T-cell (primary cell): Measurements from ENCODE around the gene ALKBH2. TPM values are rescaled to one million over a fixed set of nuclear protein-coding genes. Genes with fewer than 3 reads are reported as not detected.

ENCODE experiments used
- ATAC-seq, 4 experiments: fragments of 200-7000 bp in 3 of 4; fragments of 150-1000 bp in 1 of 4; cut with Tn5 transposase; replicated peaks in 1 of 4; 1 replicate in 3 of 4; 2 replicates in 1 of 4; pipeline ENCODE4 v1.10.0; 2021; ENCODE audit warnings: moderate library complexity in 3 of 4, mild to moderate bottlenecking in 2 of 4, moderate number of reproducible peaks in 1 of 4
- CTCF ChIA-PET, 2 donors: fragments of 300-600 bp; sonication (Branson Sonifier 250); formaldehyde crosslinking; loops; one replicate each; lab custom pipeline; 2022; ENCODE audit warnings: antibody characterized with exemption in 2 of 2; lab: Charles Lee
- POLR2A ChIA-PET, 2 donors: fragments of 300-600 bp; sonication (Branson Sonifier 250); formaldehyde crosslinking; loops; one replicate each; lab custom pipeline; 2022; ENCODE audit warnings: antibody characterized with exemption in 2 of 2; lab: Charles Lee
- DNase-seq, 35 experiments: peaks; one replicate each; pipeline versions ENCODE4 v3.0.0 to v3.0.0-alpha.2; 2013 to 2023
- H3K27ac ChIP-seq: one replicate; pipeline ENCODE4 v1.5.1; 2013; ENCODE audit warnings: low read length
- H3K27me3 ChIP-seq, 2 experiments: replicated peaks in 1 of 2; 1 replicate in 1 of 2; 2 replicates in 1 of 2; pipeline versions ENCODE4 v1.6.1 to v1.7.0; 2013; ENCODE audit warnings: low read length in 1 of 2, mixed read lengths in 1 of 2; ENCODE audit not compliant: control insufficient read depth in 2 of 2, insufficient read depth in 2 of 2; ENCODE audit errors: extremely low read depth in 1 of 2
- H3K36me3 ChIP-seq, 2 donors: 1 replicate in 1 of 2; 2 replicates in 1 of 2; pipeline versions ENCODE4 v1.6.1 to v1.7.0; 2013; ENCODE audit warnings: low read length in 1 of 2; ENCODE audit not compliant: control insufficient read depth in 2 of 2, insufficient read depth in 1 of 2; ENCODE audit errors: extremely low read depth in 1 of 2
- H3K4me1 ChIP-seq, 2 experiments: 1 replicate in 1 of 2; 2 replicates in 1 of 2; pipeline versions ENCODE4 v1.6.1 to v1.7.0; 2013; ENCODE audit warnings: low read length in 2 of 2, mixed read lengths in 1 of 2; ENCODE audit not compliant: insufficient read depth in 2 of 2, control insufficient read depth in 1 of 2; ENCODE audit errors: extremely low read depth in 1 of 2
- H3K4me3 ChIP-seq, 2 donors: 1 replicate in 1 of 2; 2 replicates in 1 of 2; pipeline versions ENCODE4 v1.5.1 to v1.7.0; 2013; ENCODE audit warnings: mild to moderate bottlenecking in 2 of 2, low read length in 1 of 2, moderate library complexity in 1 of 2; ENCODE audit not compliant: control insufficient read depth in 1 of 2; ENCODE audit errors: extremely low read depth in 1 of 2
- H3K9me3 ChIP-seq: 2 replicates; pipeline ENCODE4 v1.7.0; 2013
- H3K27ac Mint-ChIP-seq, 2 donors: one replicate each; pipeline ENCODE4 v1.8.0; 2020 to 2021; ENCODE audit warnings: mild to moderate bottlenecking in 2 of 2, mixed read lengths in 2 of 2
- H3K27me3 Mint-ChIP-seq, 2 donors: one replicate each; pipeline ENCODE4 v1.8.0; 2021 to 2022; ENCODE audit warnings: mixed read lengths in 2 of 2
- H3K36me3 Mint-ChIP-seq: one replicate; pipeline ENCODE4 v1.8.0; 2021; ENCODE audit warnings: mixed read lengths
- H3K4me1 Mint-ChIP-seq, 3 donors: one replicate each; pipeline ENCODE4 v1.8.0; 2020 to 2022; ENCODE audit warnings: mixed read lengths in 3 of 3, mild to moderate bottlenecking in 1 of 3
- H3K4me3 Mint-ChIP-seq, 3 donors: one replicate each; pipeline ENCODE4 v1.8.0; 2020 to 2022; ENCODE audit warnings: mild to moderate bottlenecking in 3 of 3, mixed read lengths in 3 of 3, moderate library complexity in 3 of 3
- H3K9me3 Mint-ChIP-seq, 3 donors: one replicate each; pipeline ENCODE4 v1.8.0; 2020 to 2022; ENCODE audit warnings: mixed read lengths in 3 of 3
- WGBS: methylation state at CpG from one replicate; pipeline ENCODE4 v1.1.5; 2013; ENCODE audit warnings: missing lambda C conversion rate; ENCODE audit not compliant: insufficient coverage; 5-methylcytosine and 5-hydroxymethylcytosine counted together
- total RNA-seq, 35 experiments: library from RNA in 6 of 35; stranded (reverse) in 6 of 35; fragments of 120-200 nt in 1 of 35; gene quantifications; one replicate each; pipeline versions ENCODE4 v1.2.1 to v1.2.4 and lab custom pipeline; 2013 to 2026

Gene ALKBH2
- total RNA-seq, 5 donors from 2014 or later (not counting 1 experiment from before 2014, with no cell fraction given) = 7.9 to 24.6 (median 19.3) TPM

DNA sequence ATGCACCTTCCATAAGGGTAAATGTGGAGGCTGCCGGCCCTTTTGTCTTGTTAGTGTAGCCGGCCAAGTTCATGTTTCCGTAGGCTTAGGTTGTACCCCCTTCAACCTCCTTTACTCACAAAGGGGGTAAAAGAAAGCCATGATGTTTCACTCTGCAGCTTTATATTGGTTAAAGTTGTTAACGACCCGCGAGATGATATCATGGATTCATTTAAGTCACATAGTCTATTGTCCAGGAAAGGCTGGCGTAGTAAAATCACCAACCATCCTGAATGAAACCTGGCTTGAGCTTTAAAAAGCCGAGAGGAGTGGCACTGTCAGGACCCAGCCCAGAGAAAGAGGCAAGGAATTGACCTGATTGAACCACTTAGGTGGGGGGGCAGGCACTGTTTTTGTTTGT, 5.4 kb upstream of the ALKBH2 start:
- no peaks in the 10 kb centered on the region for H3K9me3 ChIP-seq
- ChIA-PET CTCF (interaction anchor here (0.6 to 1.1 kb wide), 2 partner anchors 8 to 216 kb away, joined by 3 read pairs; no protein-coding TSS in a partner anchor), POLR2A (interaction anchor here in 1 of 2 donors (0.6 kb wide), 1 partner anchor 64 kb away, joined by 3 read pairs; no protein-coding TSS in a partner anchor)
- DNase-seq = no peak
- Mint-ChIP-seq H3K9me3 (no peaks in the 10 kb centered on the region), H3K27ac (peak overlapping the region; percentile 85 to 89), H3K4me1 (peaks cover 30 to 33% (median 32%) of the 10 kb centered on the region in 3 donors), H3K36me3 (peaks cover 21% of the 10 kb centered on the region), H3K27me3 (no peaks in the 10 kb centered on the region), H3K4me3 (peak overlapping the region; percentile 83 to 86 (median 85))
- peak overlapping the region; percentile 53 for H3K27ac ChIP-seq
- peak in 1 of 4 experiments; percentile 6 for ATAC-seq
- H3K27me3 ChIP-seq = no peaks in the 10 kb centered on the region
- peaks cover 4 to 36% of the 10 kb centered on the region in 2 experiments for H3K4me1 ChIP-seq
- WGBS = 38% methylated on average over 2 of the region's 8 CpGs
- H3K36me3 ChIP-seq = peaks cover 3 to 10% of the 10 kb centered on the region in 2 donors
- peak overlapping the region; percentile 74 to 85 for H3K4me3 ChIP-seq

DNA sequence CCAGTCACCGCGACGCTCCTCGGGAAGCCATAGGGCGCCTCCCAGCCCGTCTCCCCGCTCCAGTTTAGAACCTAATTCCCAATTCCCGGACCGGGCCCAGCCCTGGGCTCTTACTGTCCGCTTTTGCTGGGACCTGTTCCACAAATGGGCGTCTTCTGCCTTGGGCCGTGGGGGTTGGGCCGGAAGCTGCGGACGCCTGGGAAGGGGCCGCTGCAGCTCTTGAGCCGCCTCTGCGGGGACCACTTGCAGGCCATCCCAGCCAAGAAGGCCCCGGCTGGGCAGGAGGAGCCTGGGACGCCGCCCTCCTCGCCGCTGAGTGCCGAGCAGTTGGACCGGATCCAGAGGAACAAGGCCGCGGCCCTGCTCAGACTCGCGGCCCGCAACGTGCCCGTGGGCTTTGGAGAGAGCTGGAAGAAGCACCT, 4.9 kb upstream of the ALKBH2 start:
- peak overlapping the region; percentile 74 to 85 for H3K4me3 ChIP-seq
- WGBS = 0% methylated on average over 30 of the region's 32 CpGs
- CTCF ChIA-PET = interaction anchor here in 1 of 2 donors (1.1 kb wide), 1 partner anchor 7 kb away, joined by 3 read pairs; no protein-coding TSS in a partner anchor

DNA sequence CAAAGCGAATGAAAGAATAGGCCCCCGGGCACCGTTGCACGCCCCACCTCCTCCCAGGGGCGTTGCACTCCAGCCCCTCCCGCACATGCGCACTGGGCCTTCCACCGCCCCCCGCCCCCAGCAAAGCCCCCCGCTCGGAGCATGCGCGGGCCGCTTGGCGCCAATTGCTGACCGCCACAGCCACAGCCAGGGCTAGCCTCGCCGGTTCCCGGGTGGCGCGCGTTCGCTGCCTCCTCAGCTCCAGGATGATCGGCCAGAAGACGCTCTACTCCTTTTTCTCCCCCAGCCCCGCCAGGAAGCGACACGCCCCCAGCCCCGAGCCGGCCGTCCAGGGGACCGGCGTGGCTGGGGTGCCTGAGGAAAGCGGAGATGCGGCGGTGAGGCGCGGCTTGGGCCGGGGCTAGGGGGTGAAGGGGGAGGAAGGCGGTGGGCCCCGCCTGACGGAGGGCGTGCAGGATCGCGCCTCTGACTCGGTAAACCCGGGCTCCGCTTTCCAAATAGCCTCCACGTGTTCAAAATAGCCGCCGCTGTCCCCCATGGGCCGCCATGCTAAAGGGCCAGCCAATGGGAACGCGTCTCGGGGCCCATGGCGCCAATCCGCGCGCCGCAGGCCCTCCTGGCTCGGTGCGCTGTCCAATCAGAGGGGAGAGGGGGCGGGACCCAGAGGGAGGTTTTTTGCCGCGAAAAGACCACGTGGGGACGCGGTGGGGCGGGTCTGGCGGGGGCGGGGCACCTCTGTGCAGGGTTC, 4.3 kb upstream of the ALKBH2 start, which contains the start of gene UNG:
TSS of gene UNG (plus strand) at position 163 of the 748 bp plus-strand sequence. CDS start at position 246, 83 bp downstream.
- Mint-ChIP-seq H3K4me3 (peak within 1 kb of the TSS; percentile 83 to 86 (median 85)), H3K4me1 (peaks cover 40 to 43% (median 43%) of the 10 kb centered on the region in 3 donors), H3K9me3 (no peaks in the 10 kb centered on the region), H3K36me3 (peaks cover 16% of the 10 kb centered on the region), H3K27me3 (no peaks in the 10 kb centered on the region), H3K27ac (peak within 1 kb of the TSS; percentile 85 to 89)
- peaks cover 7 to 46% of the 10 kb centered on the region in 2 experiments for H3K4me1 ChIP-seq
- no peaks in the 10 kb centered on the region for H3K27me3 ChIP-seq
- H3K4me3 ChIP-seq = peak within 1 kb of the TSS; percentile 74 to 85
- peak within 1 kb of the TSS; percentile 53 for H3K27ac ChIP-seq
- no peaks in the 10 kb centered on the region for H3K9me3 ChIP-seq
- ATAC-seq (peak; percentile 90 to 94 (median 91)), DNase-seq (peak; percentile 91 to 98 (median 96))
- peaks cover 3% of the 10 kb centered on the region in 2 donors for H3K36me3 ChIP-seq
- POLR2A ChIA-PET = interaction anchor here in 1 of 2 donors (0.6 kb wide), 1 partner anchor 58 kb away, joined by 4 read pairs; no protein-coding TSS in a partner anchor
- 1% methylated on average over 60 of the region's 71 CpGs for WGBS
- CTCF ChIA-PET = no interaction called here

More for the DNA sequence above, 4.9 kb upstream of the ALKBH2 start:
- no peaks in the 10 kb centered on the region for H3K9me3 Mint-ChIP-seq
- H3K36me3 Mint-ChIP-seq = peaks cover 18% of the 10 kb centered on the region
- peak overlapping the region; percentile 53 for H3K27ac ChIP-seq
- H3K4me1 Mint-ChIP-seq = peaks cover 34 to 38% (median 37%) of the 10 kb centered on the region in 3 donors
- POLR2A ChIA-PET = no interaction called here
- ATAC-seq (peak; percentile 19 to 48 (median 46)), DNase-seq (peak in 12 of 35 experiments; percentile 4 to 41 (median 18))
- H3K27me3 Mint-ChIP-seq = no peaks in the 10 kb centered on the region
- H3K27ac Mint-ChIP-seq = peak overlapping the region; percentile 85 to 89
- H3K4me1 ChIP-seq = peaks cover 4 to 40% of the 10 kb centered on the region in 2 experiments
- H3K27me3 ChIP-seq = no peaks in the 10 kb centered on the region
- H3K4me3 Mint-ChIP-seq = peak overlapping the region; percentile 83 to 86 (median 85)
- no peaks in the 10 kb centered on the region for H3K9me3 ChIP-seq
- peaks cover 3 to 6% of the 10 kb centered on the region in 2 donors for H3K36me3 ChIP-seq

DNA sequence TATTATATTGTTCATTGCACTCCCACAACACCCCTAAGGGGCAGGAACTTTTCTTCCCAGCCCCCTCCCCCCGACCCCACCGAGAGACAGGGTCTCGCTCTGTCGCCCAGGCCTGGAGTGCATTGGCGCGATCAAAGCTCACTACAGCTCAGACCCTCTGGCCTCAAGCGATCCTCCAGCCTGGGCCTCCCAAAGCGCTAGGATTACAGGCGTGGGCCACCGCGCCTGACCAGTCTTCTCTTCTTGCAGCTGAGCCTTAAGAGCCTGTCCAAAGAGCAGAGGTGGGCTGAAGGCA, 3.8 kb upstream of the ALKBH2 start:
- H3K36me3 ChIP-seq = peaks cover 0 to 3% of the 10 kb centered on the region in 2 donors
- POLR2A ChIA-PET = interaction anchor here in 1 of 2 donors (0.6 kb wide), 1 partner anchor 58 kb away, joined by 4 read pairs; no protein-coding TSS in a partner anchor
- H3K4me1 ChIP-seq = peaks cover 12 to 51% of the 10 kb centered on the region in 2 experiments
- H3K27me3 ChIP-seq = no peaks in the 10 kb centered on the region
- no peak overlapping the region for H3K4me3 ChIP-seq
- DNase-seq (no peak), ATAC-seq (no peak)
- CTCF ChIA-PET = no interaction called here
- no peaks in the 10 kb centered on the region for H3K27me3 Mint-ChIP-seq
- H3K36me3 Mint-ChIP-seq = peaks cover 12% of the 10 kb centered on the region
- H3K9me3 ChIP-seq = no peaks in the 10 kb centered on the region
- peak overlapping the region in 1 of 3 donors; percentile 86 for H3K4me3 Mint-ChIP-seq
- WGBS = 52% methylated on average over 9 of the region's 11 CpGs
- no peak overlapping the region for H3K27ac Mint-ChIP-seq
- no peaks in the 10 kb centered on the region for H3K9me3 Mint-ChIP-seq
- H3K27ac ChIP-seq = no peak overlapping the region
- H3K4me1 Mint-ChIP-seq = peaks cover 45 to 49% (median 48%) of the 10 kb centered on the region in 3 donors

DNA sequence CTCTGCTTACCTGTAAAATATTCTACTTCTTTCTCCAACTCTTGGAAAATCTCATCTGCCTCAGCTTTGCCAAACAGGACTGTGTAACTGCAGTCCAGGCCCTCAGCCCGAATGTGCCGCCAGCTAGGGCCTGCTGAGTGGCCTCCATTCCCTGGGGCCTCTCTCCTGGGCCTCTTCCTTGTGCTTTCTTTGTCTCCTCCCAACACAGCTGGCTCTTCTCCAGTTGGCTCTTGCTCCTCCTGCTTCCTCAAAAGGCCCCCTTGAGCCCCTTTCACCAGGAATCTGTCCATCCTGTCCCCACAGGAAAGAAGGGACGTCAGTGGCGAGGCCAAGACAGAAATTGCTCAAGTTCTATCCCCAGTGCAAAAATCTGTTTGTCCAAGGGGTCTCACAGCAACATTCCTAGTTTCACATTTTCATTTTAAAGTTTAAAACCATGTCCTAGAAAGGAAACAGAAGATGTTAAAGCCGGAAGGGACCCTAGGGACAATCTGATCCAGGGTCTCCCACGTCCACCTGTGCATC, 713 bp downstream of the ALKBH2 start:
- H3K4me3 Mint-ChIP-seq = peak overlapping the region; percentile 83 to 87 (median 83)
- no peaks in the 10 kb centered on the region for H3K9me3 Mint-ChIP-seq
- no peaks in the 10 kb centered on the region for H3K27me3 Mint-ChIP-seq
- H3K36me3 Mint-ChIP-seq = peaks cover 12% of the 10 kb centered on the region
- POLR2A ChIA-PET = interaction anchor here in 1 of 2 donors (0.7 kb wide), 2 partner anchors 16 to 452 kb away, joined by 3 to 4 read pairs; no protein-coding TSS in a partner anchor
- Histone ChIP-seq H3K36me3 (peaks cover 3 to 25% of the 10 kb centered on the region in 2 donors), H3K4me1 (peaks cover 8 to 38% of the 10 kb centered on the region in 2 experiments), H3K27me3 (no peaks in the 10 kb centered on the region), H3K4me3 (peak overlapping the region; percentile 79 to 80), H3K27ac (peak overlapping the region; percentile 74), H3K9me3 (no peaks in the 10 kb centered on the region)
- H3K4me1 Mint-ChIP-seq = peaks cover 29 to 32% (median 31%) of the 10 kb centered on the region in 3 donors
- no peak for DNase-seq
- peak overlapping the region; percentile 79 to 89 for H3K27ac Mint-ChIP-seq
- WGBS = 64% methylated on average over 5 of the region's 6 CpGs
- ATAC-seq = no peak
- CTCF ChIA-PET = interaction anchor here in 1 of 2 donors (0.6 to 1.8 kb wide), 7 partner anchors 19 to 530 kb away, joined by 3 to 8 read pairs (median 4); partner anchors contain the start of gene ISCU

DNA sequence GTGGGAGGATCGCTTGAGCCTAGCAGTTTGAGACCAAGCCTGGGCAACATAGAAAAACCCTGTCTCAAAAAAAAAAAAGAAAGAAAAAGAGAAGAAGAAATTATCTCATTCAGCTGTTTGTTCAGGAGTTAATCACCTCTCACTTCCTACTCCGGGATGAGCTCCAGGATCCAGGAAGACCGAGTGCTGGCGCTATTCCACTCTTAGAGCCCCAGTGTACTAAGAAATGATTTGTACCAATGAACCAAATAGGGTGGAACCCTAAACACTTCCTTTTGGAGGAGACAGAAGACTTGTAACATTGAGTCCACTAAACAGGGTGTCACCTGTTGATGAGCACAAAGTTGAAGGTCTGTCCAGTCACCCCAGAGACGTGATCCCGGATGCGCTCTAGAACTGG, 3.6 kb downstream of the ALKBH2 start:
- peaks cover 3 to 52% of the 10 kb centered on the region in 2 donors for H3K36me3 ChIP-seq
- ATAC-seq = no peak
- 98% methylated on average over 3 of the region's 7 CpGs for WGBS
- H3K27me3 Mint-ChIP-seq = no peaks in the 10 kb centered on the region
- no peak overlapping the region for H3K4me3 ChIP-seq
- POLR2A ChIA-PET = interaction anchor here (0.6 to 0.7 kb wide), 2 partner anchors 32 to 139 kb away, joined by 3 to 8 read pairs; no protein-coding TSS in a partner anchor
- no peaks in the 10 kb centered on the region for H3K9me3 Mint-ChIP-seq
- peaks cover 26% of the 10 kb centered on the region for H3K36me3 Mint-ChIP-seq
- H3K9me3 ChIP-seq = no peaks in the 10 kb centered on the region
- peaks cover 29 to 32% (median 31%) of the 10 kb centered on the region in 3 donors for H3K4me1 Mint-ChIP-seq
- no peaks in the 10 kb centered on the region for H3K27me3 ChIP-seq
- no peak overlapping the region for H3K4me3 Mint-ChIP-seq
- peaks cover 8 to 33% of the 10 kb centered on the region in 2 experiments for H3K4me1 ChIP-seq
- CTCF ChIA-PET = interaction anchor here (0.7 to 1.1 kb wide), 2 partner anchors 10 to 22 kb away, joined by 6 to 7 read pairs; no protein-coding TSS in a partner anchor
- no peak overlapping the region for H3K27ac ChIP-seq
- H3K27ac Mint-ChIP-seq = no peak overlapping the region
- no peak for DNase-seq
